ENCODE measurements around the gene ABHD16A. TPM values are rescaled to one million over a fixed set of nuclear protein-coding genes. Genes with fewer than 3 reads are reported as not detected.

The ABHD16A gene
- total and polyA plus RNA-seq, 2 donors (not counting 3 experiments of a cell fraction or from before 2014, with no cell fraction given), result 48.9 to 60.3 TPM

DNA sequence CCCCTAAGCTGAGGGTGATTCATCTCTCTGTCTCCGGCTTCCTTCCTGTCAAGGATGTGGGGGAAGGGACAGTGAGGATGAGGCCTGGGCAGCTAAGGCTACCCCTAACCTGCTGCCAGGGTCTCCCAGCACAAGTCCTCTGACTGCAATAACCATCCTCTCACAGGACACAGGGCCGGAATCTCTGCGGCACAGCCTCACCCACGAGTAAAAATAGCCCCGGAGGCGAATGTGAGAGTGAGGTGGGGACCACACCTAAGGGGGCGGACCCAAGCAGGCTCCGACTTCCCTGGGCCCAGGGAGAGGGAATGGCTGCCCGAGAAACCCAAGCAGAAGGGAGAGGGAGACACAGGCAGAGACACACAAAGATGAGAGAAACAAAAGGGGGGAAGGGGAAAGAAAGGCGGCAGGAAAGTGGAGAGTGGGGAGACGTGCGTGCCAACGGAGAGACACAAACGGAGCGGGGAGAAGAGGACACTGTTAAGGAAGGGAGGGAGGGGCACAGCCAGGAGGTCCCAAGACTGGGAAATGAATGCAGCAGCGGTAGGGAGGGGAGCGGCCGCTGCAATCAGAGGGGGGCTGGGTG, 31.8 kb upstream of the ABHD16A start:
- TF ChIP-seq FOS (IDR thresholded peaks at IDR 0.05; ENCODE audit: borderline replicate concordance, insufficient read depth, low read length) (peak; percentile 91), JUN (IDR thresholded peaks at IDR 0.05; ENCODE audit: borderline replicate concordance, insufficient read depth, insufficient read length, low read depth) (peak; percentile 94), MYC (IDR thresholded peaks at IDR 0.05; ENCODE audit: low read depth, low read length) (no peak), POLR2AphosphoS5 (IDR thresholded peaks at IDR 0.05; ENCODE audit: insufficient read depth, low read depth, low read length) (no peak), GATA2 (IDR thresholded peaks at IDR 0.05; ENCODE audit: insufficient read depth, insufficient read length, low read depth, low read length) (no peak), POLR2A (IDR thresholded peaks at IDR 0.05; ENCODE audit: low read depth, low read length) (no peak), EZH2 (IDR thresholded peaks at IDR 0.05; ENCODE audit: borderline replicate concordance, low read depth, low read length, severe bottlenecking) (no peak)
- TF ChIP-seq, protein P1, sequence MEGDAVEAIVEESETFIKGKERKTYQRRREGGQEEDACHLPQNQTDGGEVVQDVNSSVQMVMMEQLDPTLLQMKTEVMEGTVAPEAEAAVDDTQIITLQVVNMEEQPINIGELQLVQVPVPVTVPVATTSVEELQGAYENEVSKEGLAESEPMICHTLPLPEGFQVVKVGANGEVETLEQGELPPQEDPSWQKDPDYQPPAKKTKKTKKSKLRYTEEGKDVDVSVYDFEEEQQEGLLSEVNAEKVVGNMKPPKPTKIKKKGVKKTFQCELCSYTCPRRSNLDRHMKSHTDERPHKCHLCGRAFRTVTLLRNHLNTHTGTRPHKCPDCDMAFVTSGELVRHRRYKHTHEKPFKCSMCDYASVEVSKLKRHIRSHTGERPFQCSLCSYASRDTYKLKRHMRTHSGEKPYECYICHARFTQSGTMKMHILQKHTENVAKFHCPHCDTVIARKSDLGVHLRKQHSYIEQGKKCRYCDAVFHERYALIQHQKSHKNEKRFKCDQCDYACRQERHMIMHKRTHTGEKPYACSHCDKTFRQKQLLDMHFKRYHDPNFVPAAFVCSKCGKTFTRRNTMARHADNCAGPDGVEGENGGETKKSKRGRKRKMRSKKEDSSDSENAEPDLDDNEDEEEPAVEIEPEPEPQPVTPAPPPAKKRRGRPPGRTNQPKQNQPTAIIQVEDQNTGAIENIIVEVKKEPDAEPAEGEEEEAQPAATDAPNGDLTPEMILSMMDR (IDR thresholded peaks at IDR 0.05; ENCODE audit: extremely low read depth in 1 of 2, insufficient read depth in 1 of 2, low read depth in 1 of 2, low read length in 2 of 2), result no peak
- TF ChIP-seq, protein P2, sequence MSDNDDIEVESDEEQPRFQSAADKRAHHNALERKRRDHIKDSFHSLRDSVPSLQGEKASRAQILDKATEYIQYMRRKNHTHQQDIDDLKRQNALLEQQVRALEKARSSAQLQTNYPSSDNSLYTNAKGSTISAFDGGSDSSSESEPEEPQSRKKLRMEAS (IDR thresholded peaks at IDR 0.05; ENCODE audit: insufficient read depth, insufficient read length), result no peak
- no peaks in the 10 kb centered on the region for H3K27me3 ChIP-seq (ENCODE audit: control insufficient read depth in 2 of 2, insufficient read depth in 2 of 2, low read length in 2 of 2)
- DNase-seq (ENCODE audit: low read depth, low spot score) (peak; percentile 71), FAIRE-seq (peak; percentile 92)
- H3K9me3 ChIP-seq (replicated peaks; ENCODE audit: control insufficient read depth, insufficient read depth, low read length), result no peaks in the 10 kb centered on the region
- CTCF ChIA-PET, result interaction anchor here (1.5 to 6.0 kb wide), 3 partner anchors 10 to 95 kb away, joined by 3 to 55 read pairs (median 8); no protein-coding TSS in a partner anchor
- H3K79me2 ChIP-seq (ENCODE audit: control insufficient read depth, insufficient read depth, low read length), result peaks cover 40% of the 10 kb centered on the region
- H4K20me1 ChIP-seq (replicated peaks; ENCODE audit: control insufficient read depth, extremely low read depth, insufficient read depth, low read length), result no peaks in the 10 kb centered on the region
- peak overlapping the region; percentile 86 to 98 (median 96) for H3K4me3 ChIP-seq (replicated peaks in 1 of 3; ENCODE audit: insufficient read depth in 1 of 3, low read depth in 1 of 3, low read length in 3 of 3)
- POLR2A ChIA-PET, result interaction anchor here (0.6 to 1.5 kb wide), 3 partner anchors 37 to 95 kb away, joined by 4 to 6 read pairs (median 4); partner anchors contain the start of gene HSPA1B
- no peaks in the 10 kb centered on the region for H3K9me1 ChIP-seq (replicated peaks; ENCODE audit: control insufficient read depth, extremely low read depth, insufficient read depth, low read length)
- H3K27ac ChIP-seq (ENCODE audit: insufficient read depth, low read depth, low read length), result peak overlapping the region; percentile 94
- peak overlapping the region; percentile 96 for H3K9ac ChIP-seq (replicated peaks; ENCODE audit: extremely low read depth, insufficient read depth, low read length)
- TSS peak; percentile 6 for BruUV-seq (replicated peaks)
- intact Hi-C loops (cut with micrococcal nuclease), result loop anchor here (1.0 to 10.0 kb wide), 2 partner anchors 92 to 190 kb away; partner anchors contain the start of genes ATP6V1G2, DDX39B, HSPA1B and NFKBIL1
- H3K4me1 ChIP-seq (ENCODE audit: control insufficient read depth, extremely low read depth, insufficient read depth, low read length), result peaks cover 42% of the 10 kb centered on the region
- dilution Hi-C loops (cut with MboI; ENCODE audit: extremely low pct_ligation_motif_present, low sequenced_read_pairs), result no loop called here
- no peak overlapping the region for H2AFZ ChIP-seq (ENCODE audit: low read depth, low read length)
- peak overlapping the region; percentile 93 for H3K4me2 ChIP-seq (ENCODE audit: insufficient read depth, low read length)
- peaks cover 16 to 23% of the 10 kb centered on the region in 2 experiments for H3K36me3 ChIP-seq (ENCODE audit: control insufficient read depth in 2 of 2, extremely low read depth in 1 of 2, insufficient read depth in 2 of 2, low read length in 2 of 2)
